ENCODE results near the gene CAPN1. TPM values are rescaled to one million over a fixed set of nuclear protein-coding genes. Genes with fewer than 3 reads are reported as not detected.
"Not testable (repeated sequence)": the region's sequence is repeated elsewhere in the genome, so short reads cannot be mapped to it uniquely, and the experiment has no call there.

Gene CAPN1
- total RNA-seq, 1 donor = 102 TPM

DNA sequence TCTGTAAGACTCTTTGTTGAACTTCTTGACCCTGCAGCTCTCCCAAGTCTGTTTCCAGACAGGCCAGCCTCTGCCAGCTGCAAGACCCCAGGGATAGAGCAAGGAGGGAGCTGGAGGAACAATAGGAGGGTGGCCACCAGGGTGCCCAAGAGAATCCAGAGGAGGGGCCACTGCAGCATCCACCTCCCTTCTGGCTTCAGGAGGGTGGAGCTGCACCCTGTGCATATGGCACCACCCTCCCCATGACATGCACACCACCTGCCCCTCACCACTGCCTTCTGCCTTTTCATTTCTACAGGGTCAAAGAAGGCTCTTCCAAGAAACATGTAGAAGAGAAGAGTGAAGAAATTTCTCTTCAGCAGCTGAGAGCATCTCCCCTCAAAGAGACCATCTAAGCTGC lies 60.0 kb downstream of the CAPN1 start:
- H2AFZ ChIP-seq (ENCODE audit: low read length) = no peak overlapping the region
- H4K20me1 ChIP-seq (ENCODE audit: insufficient read depth, low read length) = no peaks in the 10 kb centered on the region
- peaks cover 1% of the 10 kb centered on the region for H3K9me3 ChIP-seq (ENCODE audit: low read depth, low read length)
- no peak for DNase-seq (ENCODE audit: insufficient read length, low spot score, missing footprints)
- H3K36me3 ChIP-seq (ENCODE audit: insufficient read depth, low read length) = no peaks in the 10 kb centered on the region
- no peak overlapping the region for H3K4me3 ChIP-seq (ENCODE audit: insufficient read depth, low read length)
- no peaks in the 10 kb centered on the region for H3K79me2 ChIP-seq (ENCODE audit: insufficient read depth, low read length)
- no peak overlapping the region for H3K4me2 ChIP-seq (ENCODE audit: insufficient read depth, low read length)
- no peak overlapping the region for H3K27ac ChIP-seq (ENCODE audit: low read depth, low read length)
- TF ChIP-seq, protein P1, sequence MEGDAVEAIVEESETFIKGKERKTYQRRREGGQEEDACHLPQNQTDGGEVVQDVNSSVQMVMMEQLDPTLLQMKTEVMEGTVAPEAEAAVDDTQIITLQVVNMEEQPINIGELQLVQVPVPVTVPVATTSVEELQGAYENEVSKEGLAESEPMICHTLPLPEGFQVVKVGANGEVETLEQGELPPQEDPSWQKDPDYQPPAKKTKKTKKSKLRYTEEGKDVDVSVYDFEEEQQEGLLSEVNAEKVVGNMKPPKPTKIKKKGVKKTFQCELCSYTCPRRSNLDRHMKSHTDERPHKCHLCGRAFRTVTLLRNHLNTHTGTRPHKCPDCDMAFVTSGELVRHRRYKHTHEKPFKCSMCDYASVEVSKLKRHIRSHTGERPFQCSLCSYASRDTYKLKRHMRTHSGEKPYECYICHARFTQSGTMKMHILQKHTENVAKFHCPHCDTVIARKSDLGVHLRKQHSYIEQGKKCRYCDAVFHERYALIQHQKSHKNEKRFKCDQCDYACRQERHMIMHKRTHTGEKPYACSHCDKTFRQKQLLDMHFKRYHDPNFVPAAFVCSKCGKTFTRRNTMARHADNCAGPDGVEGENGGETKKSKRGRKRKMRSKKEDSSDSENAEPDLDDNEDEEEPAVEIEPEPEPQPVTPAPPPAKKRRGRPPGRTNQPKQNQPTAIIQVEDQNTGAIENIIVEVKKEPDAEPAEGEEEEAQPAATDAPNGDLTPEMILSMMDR (IDR thresholded peaks at IDR 0.05; ENCODE audit: extremely low read depth, low read depth, low read length) = no peak
- H3K27me3 ChIP-seq (ENCODE audit: insufficient read depth, low read length) = no peaks in the 10 kb centered on the region
- no peaks in the 10 kb centered on the region for H3K4me1 ChIP-seq (ENCODE audit: insufficient read depth, low read length)

DNA sequence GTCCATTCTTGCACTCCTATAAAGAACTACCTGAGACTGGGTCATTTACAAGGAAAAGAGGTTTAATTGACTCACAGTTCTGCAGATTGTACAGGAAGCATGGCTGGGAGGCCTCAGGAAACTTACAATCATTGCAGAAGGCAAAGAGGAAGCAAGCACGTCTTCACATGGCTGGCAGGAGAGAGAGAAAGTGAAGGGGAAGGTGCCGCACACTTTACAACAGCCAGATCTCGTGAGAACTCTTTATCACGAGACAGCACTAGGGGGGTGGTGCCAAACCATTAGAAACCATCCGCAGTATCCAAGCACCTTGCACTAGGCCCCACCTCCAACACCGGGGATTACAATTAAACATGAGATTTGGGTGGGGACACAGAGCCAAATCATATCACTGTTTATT lies 60.7 kb downstream of the CAPN1 start:
- no peaks in the 10 kb centered on the region for H3K36me3 ChIP-seq (ENCODE audit: insufficient read depth, low read length)
- H3K4me2 ChIP-seq (ENCODE audit: insufficient read depth, low read length) = no peak overlapping the region
- no peak overlapping the region for H3K27ac ChIP-seq (ENCODE audit: low read depth, low read length)
- no peaks in the 10 kb centered on the region for H3K79me2 ChIP-seq (ENCODE audit: insufficient read depth, low read length)
- TF ChIP-seq, protein P1 (IDR thresholded peaks at IDR 0.05; ENCODE audit: extremely low read depth, low read depth, low read length) = no peak
- no peak overlapping the region for H2AFZ ChIP-seq (ENCODE audit: low read length)
- H3K27me3 ChIP-seq (ENCODE audit: insufficient read depth, low read length) = no peaks in the 10 kb centered on the region
- no peak overlapping the region for H3K4me3 ChIP-seq (ENCODE audit: insufficient read depth, low read length)
- no peak for DNase-seq (ENCODE audit: insufficient read length, low spot score, missing footprints)
- no peaks in the 10 kb centered on the region for H3K4me1 ChIP-seq (ENCODE audit: insufficient read depth, low read length)
- H3K9me3 ChIP-seq (ENCODE audit: low read depth, low read length) = peaks cover 1% of the 10 kb centered on the region
- no peaks in the 10 kb centered on the region for H4K20me1 ChIP-seq (ENCODE audit: insufficient read depth, low read length)

DNA sequence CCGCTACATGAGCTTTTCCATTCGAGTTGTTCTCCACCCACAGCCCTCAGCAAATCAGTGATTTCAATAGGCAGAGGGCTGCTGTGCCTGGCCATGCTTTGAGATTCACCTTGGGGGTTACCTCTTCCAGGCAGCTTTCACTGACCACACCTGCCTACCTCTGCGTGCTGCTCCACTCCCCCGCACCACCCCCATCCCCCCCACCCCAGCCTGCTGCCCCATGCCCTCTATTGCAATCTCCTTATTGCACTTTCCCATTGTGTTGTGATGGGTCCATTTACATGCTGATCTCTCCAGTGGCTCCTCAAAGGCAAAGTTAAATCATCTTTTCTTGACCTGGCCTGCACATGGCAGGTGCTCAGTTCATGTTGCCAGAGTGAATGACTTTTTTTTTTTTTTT lies 62.1 kb downstream of the CAPN1 start:
- Histone ChIP-seq H3K27me3 (ENCODE audit: insufficient read depth, low read length) (no peaks in the 10 kb centered on the region), H3K4me2 (ENCODE audit: insufficient read depth, low read length) (no peak overlapping the region), H3K36me3 (ENCODE audit: insufficient read depth, low read length) (no peaks in the 10 kb centered on the region)

DNA sequence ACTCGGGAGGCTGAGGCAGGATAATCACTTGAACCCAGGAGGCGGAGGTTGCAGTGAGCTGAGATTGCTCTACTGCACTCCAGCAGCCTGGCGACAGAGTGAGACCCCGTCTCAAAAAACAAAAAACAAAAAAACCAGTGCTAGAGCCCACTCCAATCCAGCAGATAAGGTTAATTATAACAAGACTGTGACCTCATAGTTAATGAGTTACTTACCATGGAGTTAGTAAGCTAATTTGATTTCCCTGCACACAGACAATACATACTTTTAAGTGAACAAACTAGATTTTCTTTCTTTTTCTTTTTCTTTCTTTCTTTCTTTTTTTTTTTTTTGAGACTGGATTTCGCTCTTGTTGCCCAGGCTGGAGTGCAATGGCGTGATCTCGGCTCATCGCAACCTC lies 63.3 kb downstream of the CAPN1 start:
- not testable (repeated sequence) for H3K27ac ChIP-seq (ENCODE audit: low read depth, low read length); H4K20me1 ChIP-seq (ENCODE audit: insufficient read depth, low read length); H3K36me3 ChIP-seq (ENCODE audit: insufficient read depth, low read length); H3K79me2 ChIP-seq (ENCODE audit: insufficient read depth, low read length); H3K4me3 ChIP-seq (ENCODE audit: insufficient read depth, low read length); H3K27me3 ChIP-seq (ENCODE audit: insufficient read depth, low read length); H3K4me1 ChIP-seq (ENCODE audit: insufficient read depth, low read length); H2AFZ ChIP-seq (ENCODE audit: low read length); H3K9me3 ChIP-seq (ENCODE audit: low read depth, low read length); H3K4me2 ChIP-seq (ENCODE audit: insufficient read depth, low read length); DNase-seq (ENCODE audit: insufficient read length, low spot score, missing footprints)

More for the DNA sequence above, 62.1 kb downstream of the CAPN1 start:
- TF ChIP-seq, protein P1 (IDR thresholded peaks at IDR 0.05; ENCODE audit: extremely low read depth, low read depth, low read length) = no peak
- no peaks in the 10 kb centered on the region for H3K4me1 ChIP-seq (ENCODE audit: insufficient read depth, low read length)
- no peaks in the 10 kb centered on the region for H3K79me2 ChIP-seq (ENCODE audit: insufficient read depth, low read length)
- H3K4me3 ChIP-seq (ENCODE audit: insufficient read depth, low read length) = no peak overlapping the region
- H3K9me3 ChIP-seq (ENCODE audit: low read depth, low read length) = peaks cover 1% of the 10 kb centered on the region
- no peaks in the 10 kb centered on the region for H4K20me1 ChIP-seq (ENCODE audit: insufficient read depth, low read length)
- H3K27ac ChIP-seq (ENCODE audit: low read depth, low read length) = no peak overlapping the region
- peak; percentile 36 for DNase-seq (ENCODE audit: insufficient read length, low spot score, missing footprints)
- H2AFZ ChIP-seq (ENCODE audit: low read length) = no peak overlapping the region
